Measurements from ENCODE around the gene SLC10A4.
"Not testable (repeated sequence)": the region's sequence is repeated elsewhere in the genome, so short reads cannot be mapped to it uniquely, and the experiment has no call there.

The SLC10A4 gene

DNA sequence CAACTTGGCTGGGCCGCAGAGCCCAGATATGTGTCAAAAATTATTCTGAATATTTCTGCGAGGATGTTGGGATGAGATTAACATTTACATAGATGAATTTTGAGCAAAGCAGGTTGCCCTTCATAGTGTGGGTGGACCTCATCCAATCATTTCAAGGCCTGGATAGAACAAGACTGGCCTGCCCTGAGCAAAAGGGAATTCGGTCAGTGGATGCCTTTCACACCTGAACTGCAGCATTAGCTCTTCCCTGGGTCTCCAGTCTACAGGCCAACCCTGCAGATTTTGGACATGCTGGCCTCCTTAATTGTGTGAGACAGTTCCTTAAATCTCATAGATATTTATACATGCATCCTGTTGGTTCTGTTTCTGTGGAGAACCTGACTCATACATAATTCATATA lies 32.4 kb upstream of the SLC10A4 start:
- TF ChIP-seq, protein P1, sequence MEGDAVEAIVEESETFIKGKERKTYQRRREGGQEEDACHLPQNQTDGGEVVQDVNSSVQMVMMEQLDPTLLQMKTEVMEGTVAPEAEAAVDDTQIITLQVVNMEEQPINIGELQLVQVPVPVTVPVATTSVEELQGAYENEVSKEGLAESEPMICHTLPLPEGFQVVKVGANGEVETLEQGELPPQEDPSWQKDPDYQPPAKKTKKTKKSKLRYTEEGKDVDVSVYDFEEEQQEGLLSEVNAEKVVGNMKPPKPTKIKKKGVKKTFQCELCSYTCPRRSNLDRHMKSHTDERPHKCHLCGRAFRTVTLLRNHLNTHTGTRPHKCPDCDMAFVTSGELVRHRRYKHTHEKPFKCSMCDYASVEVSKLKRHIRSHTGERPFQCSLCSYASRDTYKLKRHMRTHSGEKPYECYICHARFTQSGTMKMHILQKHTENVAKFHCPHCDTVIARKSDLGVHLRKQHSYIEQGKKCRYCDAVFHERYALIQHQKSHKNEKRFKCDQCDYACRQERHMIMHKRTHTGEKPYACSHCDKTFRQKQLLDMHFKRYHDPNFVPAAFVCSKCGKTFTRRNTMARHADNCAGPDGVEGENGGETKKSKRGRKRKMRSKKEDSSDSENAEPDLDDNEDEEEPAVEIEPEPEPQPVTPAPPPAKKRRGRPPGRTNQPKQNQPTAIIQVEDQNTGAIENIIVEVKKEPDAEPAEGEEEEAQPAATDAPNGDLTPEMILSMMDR (IDR thresholded peaks at IDR 0.05), result no peak
- Histone ChIP-seq H3K27ac (no peak overlapping the region), H3K4me3 (no peak overlapping the region)
- no peak for DNase-seq (ENCODE audit: low spot score)

- H3K4me3 ChIP-seq; DNase-seq (ENCODE audit: low spot score); H3K27ac ChIP-seq: not testable (repeated sequence)
Measured at GRCh38 chr4:48451656-48452055, 31.5 kb upstream of the SLC10A4 start.

DNA sequence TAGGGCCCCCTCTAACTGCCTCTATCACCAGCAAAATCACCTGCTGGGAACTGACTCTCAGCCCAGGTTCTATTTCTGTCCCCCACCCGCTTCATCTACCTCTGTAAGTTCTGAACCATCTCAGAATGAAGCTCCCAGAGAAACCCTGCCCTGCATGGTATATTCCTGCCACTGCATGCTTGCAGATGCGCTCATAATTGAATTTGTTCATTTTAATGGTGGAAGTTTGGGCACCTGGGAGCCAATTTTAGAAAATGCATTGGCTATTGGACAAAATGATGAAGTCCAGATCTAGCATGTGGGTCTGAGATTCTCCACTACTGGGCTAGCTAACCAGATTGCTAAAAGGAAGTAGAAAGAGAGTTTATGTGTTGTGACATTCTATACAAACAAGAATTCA lies 28.6 kb upstream of the SLC10A4 start:
- Histone ChIP-seq H3K4me3 (no peak overlapping the region), H3K27ac (no peak overlapping the region)
- no peak for DNase-seq (ENCODE audit: low spot score)
- TF ChIP-seq, protein P1 (IDR thresholded peaks at IDR 0.05), result no peak

GRCh38 chr4:48461000-48461399 lies 22.1 kb upstream of the SLC10A4 start:
- H3K4me3 ChIP-seq, result no peak overlapping the region
- TF ChIP-seq, protein P1 (IDR thresholded peaks at IDR 0.05), result no peak
- no peak overlapping the region for H3K27ac ChIP-seq
- no peak for DNase-seq (ENCODE audit: low spot score)

DNA sequence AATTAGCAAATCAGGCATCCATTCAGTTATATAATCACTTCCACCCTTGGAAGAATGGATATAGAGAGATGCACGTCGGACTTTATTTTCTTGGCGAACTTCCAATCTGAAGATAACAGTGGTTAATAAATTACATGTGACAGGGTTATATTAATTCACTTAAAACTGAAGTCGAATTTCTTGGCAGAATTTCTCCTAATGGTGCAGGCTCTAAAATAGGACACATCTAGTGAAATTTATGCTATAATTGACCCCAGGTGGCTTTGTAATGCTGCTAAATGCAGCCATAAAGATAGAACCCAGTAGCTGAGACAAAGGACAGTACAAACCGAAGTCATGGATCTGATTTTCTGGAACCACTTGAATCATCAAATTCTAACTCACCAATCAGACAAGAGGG lies 20.8 kb upstream of the SLC10A4 start:
- no peak overlapping the region for H3K27ac ChIP-seq
- TF ChIP-seq, protein P1 (IDR thresholded peaks at IDR 0.05), result no peak
- DNase-seq (ENCODE audit: low spot score), result no peak

DNA sequence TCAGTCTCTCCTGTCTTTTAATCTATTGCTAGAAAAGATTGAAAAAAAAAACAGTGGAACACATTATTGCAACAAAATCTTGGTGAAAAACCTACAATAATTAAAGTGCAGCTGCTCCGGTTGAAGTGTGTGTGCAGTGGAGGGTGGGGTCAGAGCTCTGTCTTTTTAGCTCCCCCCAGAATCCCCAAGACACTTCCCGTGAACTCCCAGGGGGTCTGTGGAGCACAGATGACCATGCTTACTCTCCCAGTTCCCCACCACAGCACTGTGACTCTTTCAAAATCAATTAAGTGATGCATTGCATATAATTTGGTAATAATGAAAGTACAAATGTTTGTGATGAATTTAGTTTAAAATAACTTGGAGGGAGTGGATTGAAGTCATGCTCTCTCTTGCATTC lies 15.7 kb upstream of the SLC10A4 start:
- TF ChIP-seq, protein P1 (IDR thresholded peaks at IDR 0.05), result no peak
- Histone ChIP-seq H3K4me3 (no peak overlapping the region), H3K27ac (no peak overlapping the region)
- no peak for DNase-seq (ENCODE audit: low spot score)

More for the DNA sequence above, 20.8 kb upstream of the SLC10A4 start:
- H3K4me3 ChIP-seq, result no peak overlapping the region

DNA sequence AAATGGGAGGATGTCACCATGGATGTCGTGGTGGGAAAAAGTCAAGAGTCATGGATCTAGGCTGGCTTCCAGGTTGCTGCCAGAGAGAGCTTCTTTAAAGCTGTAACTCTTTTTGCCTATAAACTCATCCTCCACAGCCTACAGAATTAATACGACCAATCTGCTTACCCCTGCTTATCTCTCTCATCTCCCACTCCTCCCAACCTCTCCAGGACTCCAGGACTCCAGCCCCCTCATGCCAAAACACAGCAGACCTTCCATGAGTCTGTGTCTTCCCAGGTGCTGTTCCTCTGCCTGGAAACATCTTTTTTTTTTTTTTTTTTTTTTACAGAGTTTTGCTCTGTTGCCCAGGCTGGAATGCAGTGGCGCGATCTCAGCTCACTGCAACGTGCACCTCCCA lies 15.3 kb upstream of the SLC10A4 start:
- Histone ChIP-seq H3K27ac (no peak overlapping the region), H3K4me3 (no peak overlapping the region)
- TF ChIP-seq, protein P1 (IDR thresholded peaks at IDR 0.05), result no peak
- DNase-seq (ENCODE audit: low spot score), result no peak

DNA sequence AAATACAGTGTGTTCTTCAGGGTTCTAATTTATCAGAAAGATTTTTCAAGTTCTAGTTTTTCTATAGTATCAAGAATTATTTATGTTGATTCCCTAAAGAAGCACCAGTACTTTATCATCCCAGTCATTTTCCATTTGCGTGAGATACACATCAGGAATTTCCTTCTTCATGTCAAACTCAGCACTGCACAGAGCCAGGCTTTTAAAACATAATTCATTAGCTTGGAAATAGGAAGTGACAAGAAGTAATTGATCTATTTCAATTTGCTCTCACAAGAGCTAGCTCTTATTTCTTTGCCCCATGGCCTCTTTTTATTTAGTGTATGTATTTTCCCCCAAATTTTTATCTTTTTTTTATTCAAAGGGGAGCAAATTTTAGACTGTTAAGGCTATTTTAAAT lies 13.0 kb upstream of the SLC10A4 start:
- TF ChIP-seq, protein P1 (IDR thresholded peaks at IDR 0.05), result no peak
- Histone ChIP-seq H3K4me3 (no peak overlapping the region), H3K27ac (no peak overlapping the region)
- no peak for DNase-seq (ENCODE audit: low spot score)

Data from coronary artery (tissue), 2 donors.